HL-60 (cell line): ENCODE measurements around the gene PAGR1.

Experiments
- DNase-seq, 2 experiments: peaks; one replicate each; pipeline ENCODE4 v3.0.0-alpha.2; 2010 to 2020; ENCODE audit warnings: low read depth in 1 of 2, low spot score in 1 of 2
- H3K27ac ChIP-seq: fragments of 250-450 bp; sonication (Bioruptor Pico); replicated peaks from 2 replicates; pipeline ENCODE4 v1.5.1; 2020; ENCODE audit warnings: mild to moderate bottlenecking, moderate library complexity
- H3K27me3 ChIP-seq: fragments of 250-450 bp; sonication (Bioruptor Pico); 2 replicates; pipeline ENCODE4 v1.5.1; 2021; ENCODE audit warnings: mild to moderate bottlenecking, moderate library complexity; ENCODE audit not compliant: insufficient read depth, poor library complexity, severe bottlenecking
- H3K4me3 ChIP-seq: replicated peaks from 2 replicates; pipeline ENCODE4 v1.5.1; 2011; ENCODE audit warnings: mild to moderate bottlenecking, control low read depth, low read length; ENCODE audit not compliant: insufficient read depth
- CTCF ChIP-seq: IDR thresholded peaks from one replicate; pipeline ENCODE4 v1.5.1; 2011; ENCODE audit warnings: low read length, control low read depth, inconsistent platforms; ENCODE audit not compliant: insufficient read depth
- GABPA ChIP-seq: IDR thresholded peaks from 2 replicates; pipeline ENCODE4 v1.6.1; 2012; ENCODE audit warnings: low read depth
- POLR2AphosphoS5 ChIP-seq: IDR thresholded peaks from 2 replicates; pipeline ENCODE4 v1.6.1; 2012; ENCODE audit warnings: low read depth
- REST ChIP-seq: IDR thresholded peaks from 2 replicates; pipeline ENCODE4 v1.6.1; 2012; ENCODE audit warnings: low read depth; ENCODE audit not compliant: insufficient replicate concordance
- SPI1 ChIP-seq: IDR thresholded peaks from 2 replicates; pipeline ENCODE4 v1.6.1; 2012; ENCODE audit warnings: low read depth, mild to moderate bottlenecking, borderline replicate concordance

PAGR1 gene

GRCh38 chr16:29804455-29805231 lies 11.3 kb upstream of the PAGR1 start:
- Histone ChIP-seq H3K27ac (peak overlapping the region; percentile 99), H3K27me3 (no peaks in the 10 kb centered on the region), H3K4me3 (peak overlapping the region; percentile 54)
- peak; percentile 68 to 74 for DNase-seq
- TF ChIP-seq CTCF (no peak), GABPA (no peak), SPI1 (peak; percentile 41; the same call in 1 of the 2 replicates), REST (no peak), POLR2AphosphoS5 (no peak)

- peak; percentile 91 to 98 for DNase-seq
- TF ChIP-seq CTCF = no peak
- TF ChIP-seq GABPA = no peak
- peak; percentile 85 for TF ChIP-seq SPI1
- TF ChIP-seq POLR2AphosphoS5 = peak; percentile 99
- peak; percentile 59 for TF ChIP-seq REST
- Histone ChIP-seq H3K4me3 (peak overlapping the region; percentile 54), H3K27ac (peak overlapping the region; percentile 99), H3K27me3 (no peaks in the 10 kb centered on the region)
Measured at GRCh38 chr16:29805232-29806098, 10.5 kb upstream of the PAGR1 start.

GRCh38 chr16:29806099-29806579 lies 9.8 kb upstream of the PAGR1 start, which contains the start of gene MAZ:
Gene MAZ, plus strand, starts transcription at chr16:29806529. Its CDS starts 173 bp downstream, at chr16:29806702.
- H3K4me3 ChIP-seq = peak within 1 kb of the TSS; percentile 56
- TF ChIP-seq POLR2AphosphoS5 = no peak
- TF ChIP-seq SPI1 = no peak
- no peak for TF ChIP-seq REST
- no peak for TF ChIP-seq CTCF
- TF ChIP-seq GABPA = no peak
- no peaks in the 10 kb centered on the region for H3K27me3 ChIP-seq
- peak within 1 kb of the TSS; percentile 99 for H3K27ac ChIP-seq
- DNase-seq = no peak
